Fibroblast of skin of left quadriceps (primary cell): ENCODE results near the gene KRT14.
"Not testable (repeated sequence)": the region's sequence is repeated elsewhere in the genome, so short reads cannot be mapped to it uniquely, and the experiment has no call there.

Source experiments
- DNase-seq, 2 experiments: peaks; one replicate each; pipeline ENCODE4 v3.0.0-alpha.2; 2013; ENCODE audit warnings: low read depth in 2 of 2

Gene KRT14

DNA sequence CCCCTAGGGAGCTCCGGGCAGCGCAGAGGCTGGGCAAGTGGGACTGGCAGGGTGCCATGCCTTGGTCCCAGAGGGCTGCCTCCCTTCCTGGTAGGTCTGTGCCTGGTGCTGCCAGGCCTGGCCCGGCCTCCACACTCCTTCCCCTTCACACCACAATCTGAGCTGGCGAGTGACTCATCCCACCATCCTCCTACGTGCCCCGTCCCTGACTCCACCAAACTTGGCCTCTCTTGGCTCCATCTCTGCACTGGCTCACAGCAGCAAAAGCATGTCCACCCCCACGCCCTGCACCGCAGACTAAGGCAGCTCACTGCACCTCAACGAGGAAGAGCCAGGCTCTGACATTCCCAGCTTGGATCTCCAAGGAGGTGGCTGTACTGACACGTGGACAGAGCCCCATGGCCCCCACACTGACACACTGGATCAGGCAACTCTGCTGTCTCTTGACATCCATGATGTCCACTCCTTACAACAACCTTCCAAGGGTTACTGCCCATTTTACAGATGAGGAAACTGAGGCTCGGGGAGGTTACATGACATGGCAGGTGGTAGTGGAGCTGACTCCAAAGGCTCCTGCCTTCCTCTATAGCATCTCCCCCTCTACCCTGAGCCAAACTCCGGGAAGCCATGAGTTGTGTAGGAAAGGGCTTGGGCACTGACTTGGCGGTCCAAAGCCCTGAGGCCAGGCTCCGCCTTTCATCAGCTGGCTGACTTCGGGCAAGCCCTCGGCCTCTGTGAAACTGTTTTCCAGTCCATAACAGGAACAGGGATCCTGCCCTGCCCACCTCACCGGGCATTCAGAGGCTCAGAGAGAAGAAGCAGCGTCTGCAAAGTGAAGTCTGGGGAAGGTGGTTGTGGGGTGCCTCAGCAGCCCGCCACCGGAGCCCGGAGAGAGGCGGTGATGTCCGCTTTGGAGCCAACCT is 38.5 kb downstream of the KRT14 start:
- DNase-seq: peak; percentile 89 to 92

DNA sequence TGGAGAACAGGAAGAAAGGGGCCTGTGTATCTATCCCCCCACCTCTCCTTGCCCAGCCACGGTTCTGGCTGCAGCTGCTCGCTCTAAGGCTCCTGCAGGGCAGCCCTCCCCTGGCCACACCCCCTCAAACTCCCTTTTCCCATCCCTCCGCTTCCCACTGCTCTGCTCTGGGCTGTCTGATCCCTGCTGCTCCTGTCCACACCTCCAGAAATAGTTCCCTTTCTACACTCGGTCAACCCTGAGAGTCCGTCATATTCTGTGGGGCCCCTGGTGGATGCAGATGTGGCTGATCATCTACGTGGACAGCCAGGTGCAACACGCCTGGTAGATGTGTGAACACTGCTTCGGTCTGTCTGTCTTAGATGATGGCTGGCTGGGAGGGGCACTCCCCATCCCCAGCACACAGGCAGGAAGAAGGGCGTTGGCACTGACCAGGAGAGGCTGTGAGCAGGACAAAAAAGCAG is 39.3 kb downstream of the KRT14 start:
- no peak for DNase-seq

DNA sequence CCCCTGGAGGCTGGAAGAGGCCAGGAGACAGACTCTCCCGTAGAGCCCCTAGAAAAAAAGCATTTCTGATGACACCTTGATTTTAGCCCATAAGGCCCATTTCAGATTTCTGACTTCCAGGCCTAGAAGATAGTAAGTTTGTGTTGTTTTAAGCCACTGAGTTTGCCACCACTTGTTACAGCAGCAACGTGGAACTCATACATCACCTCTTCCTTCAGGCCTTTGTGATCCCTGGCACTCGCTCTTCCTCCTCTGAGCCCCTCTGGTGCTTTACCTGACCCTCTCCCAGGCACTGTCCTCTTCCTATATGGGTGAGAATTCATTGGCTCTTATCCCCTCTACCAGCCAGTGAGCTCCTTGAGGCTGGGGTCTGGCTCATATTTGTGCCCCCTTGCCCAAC is 39.9 kb downstream of the KRT14 start:
- DNase-seq: no peak

GRCh38 chr17:41545829-41546410 is 40.8 kb downstream of the KRT14 start:
- DNase-seq: no peak

DNA sequence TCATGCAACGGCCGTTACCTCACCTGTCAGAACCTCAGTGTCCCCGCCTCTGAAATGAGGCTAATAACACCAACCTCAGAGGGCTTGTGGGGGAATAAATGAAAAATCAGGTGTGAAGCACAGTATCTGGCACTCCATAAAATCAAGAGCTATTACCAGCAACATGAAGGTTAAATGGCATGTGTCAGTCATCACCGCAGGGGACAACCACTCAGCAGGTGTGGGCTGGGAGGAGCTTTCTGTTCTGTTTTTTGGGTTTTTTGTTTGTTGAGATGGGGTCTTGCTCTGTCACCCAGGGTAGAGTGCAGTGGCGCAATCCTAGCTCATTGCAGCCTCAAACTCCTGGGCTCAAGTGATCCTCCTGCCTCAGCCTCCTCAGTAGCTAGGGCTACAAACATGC is 41.8 kb downstream of the KRT14 start:
- no peak for DNase-seq

- DNase-seq: no peak
Measured at GRCh38 chr17:41544491-41544892, 42.2 kb downstream of the KRT14 start.

DNA sequence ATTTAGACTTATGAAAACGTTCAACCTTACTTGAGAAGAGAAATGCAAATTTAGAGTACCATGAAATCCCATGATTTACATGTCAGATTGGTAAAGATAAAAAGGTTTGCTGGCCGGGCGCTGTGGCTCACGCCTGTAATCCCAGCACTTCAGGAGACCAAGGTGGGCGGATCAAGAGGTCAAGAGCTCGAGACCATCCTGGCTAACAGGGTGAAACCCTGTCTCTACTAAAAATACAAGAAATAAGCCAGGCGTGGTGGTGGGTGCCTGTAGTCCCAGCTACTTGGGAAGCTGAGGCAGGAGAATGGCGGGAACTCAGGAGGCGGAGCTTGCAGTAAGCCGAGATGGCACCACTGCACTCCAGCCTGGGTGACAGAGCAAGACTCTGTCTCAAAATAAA is 43.9 kb downstream of the KRT14 start:
- DNase-seq: not testable (repeated sequence)

- DNase-seq: no peak
Measured at GRCh38 chr17:41542357-41542756, 44.3 kb downstream of the KRT14 start.

DNA sequence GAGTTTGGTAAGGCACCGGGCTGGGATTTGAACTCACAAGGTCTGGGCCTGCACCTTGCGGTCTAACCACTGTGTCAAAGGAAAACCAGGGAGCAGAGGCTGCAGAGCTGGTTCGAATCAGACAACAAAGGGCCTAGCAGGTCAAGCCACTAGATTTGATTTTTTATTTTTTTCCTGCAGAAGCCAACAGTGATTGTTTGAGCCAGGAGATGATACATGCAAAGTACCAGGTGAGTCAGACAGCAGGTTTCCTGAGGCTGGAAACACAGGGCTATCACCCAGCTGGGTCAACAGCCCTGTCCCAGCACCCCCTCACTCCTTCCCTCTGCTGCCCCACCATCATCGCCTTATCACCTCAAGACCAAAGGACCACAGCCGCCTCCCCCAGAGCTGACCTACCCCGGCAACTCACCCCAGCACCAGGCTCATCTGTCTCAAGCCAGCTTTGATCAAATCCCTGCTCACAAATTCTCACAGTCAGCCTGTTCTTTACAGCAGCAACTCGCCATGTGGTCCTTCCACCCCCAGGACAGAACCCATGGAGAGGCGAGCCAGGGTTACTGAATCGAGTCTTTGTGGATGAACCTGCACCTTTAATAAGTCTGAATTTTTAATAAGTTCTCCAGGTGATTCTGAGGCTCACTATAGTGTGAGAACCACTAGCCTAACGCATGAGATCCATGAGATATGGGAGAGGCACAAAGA is 45.6 kb downstream of the KRT14 start:
- no peak for DNase-seq

GRCh38 chr17:41539979-41540701 is 46.6 kb downstream of the KRT14 start:
- no peak for DNase-seq

DNA sequence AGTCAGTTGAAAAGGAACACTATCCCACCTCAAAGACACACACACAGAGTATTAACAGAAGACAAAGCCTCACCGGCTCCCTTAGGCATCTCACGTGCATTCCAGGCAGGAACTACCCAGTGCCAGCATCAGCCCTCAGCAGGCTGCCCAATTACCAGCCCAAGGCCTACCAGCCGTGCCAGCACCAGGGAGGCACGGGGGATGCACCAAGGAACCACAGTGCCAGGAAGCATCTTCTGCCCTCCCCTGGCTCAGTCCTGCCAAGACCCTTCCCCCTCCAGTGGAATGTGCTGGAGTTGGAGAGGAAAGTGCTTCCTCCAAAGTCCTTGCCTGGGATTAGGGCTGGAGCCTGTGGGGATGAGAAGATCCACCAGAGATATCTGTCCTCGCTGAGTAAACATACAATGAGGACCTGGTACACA is 47.6 kb downstream of the KRT14 start:
- DNase-seq: no peak

DNA sequence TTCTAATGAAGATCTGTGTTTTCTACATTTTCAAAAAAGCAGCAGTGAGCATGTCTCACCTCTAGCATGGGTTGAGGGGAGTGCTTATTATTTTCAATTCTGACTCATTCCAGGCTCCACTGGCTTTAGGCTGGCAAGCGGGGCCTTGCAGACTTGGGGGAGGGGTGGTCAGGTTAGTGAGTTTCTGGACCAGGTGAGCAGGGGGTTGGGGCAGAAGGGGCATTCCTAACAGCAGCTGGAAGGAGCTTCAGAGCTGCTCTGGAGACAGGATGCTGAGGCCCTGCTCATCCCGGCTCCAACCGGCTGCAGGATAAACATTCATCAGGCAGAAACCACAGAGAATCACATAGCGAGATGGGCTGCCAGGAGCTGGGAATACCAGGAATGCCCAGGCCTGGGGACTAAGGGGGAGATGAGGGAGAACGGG is 48.1 kb downstream of the KRT14 start:
- peak; percentile 38 to 45 for DNase-seq

DNA sequence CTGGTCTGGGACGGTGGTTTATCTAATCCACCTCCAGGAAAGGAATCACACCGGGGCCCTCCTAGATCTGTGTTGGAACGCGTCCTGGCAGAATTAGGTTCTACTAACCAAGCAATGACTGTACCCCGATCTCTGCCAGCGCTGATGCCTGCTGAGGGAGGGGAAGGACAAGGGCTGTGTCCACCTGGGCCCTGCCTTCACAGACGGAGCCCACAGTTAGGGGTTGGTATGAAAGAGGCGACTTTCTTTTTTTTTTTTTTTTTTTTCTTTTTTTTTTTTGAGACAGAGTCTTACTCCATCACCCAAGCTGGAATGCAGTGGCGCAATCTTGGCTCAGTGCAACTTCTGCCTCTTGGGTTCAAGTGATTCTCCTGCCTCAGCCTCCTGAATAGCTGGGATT is 48.7 kb downstream of the KRT14 start:
- DNase-seq: no peak

GRCh38 chr17:41537614-41537954 is 49.1 kb downstream of the KRT14 start:
- no peak for DNase-seq

DNA sequence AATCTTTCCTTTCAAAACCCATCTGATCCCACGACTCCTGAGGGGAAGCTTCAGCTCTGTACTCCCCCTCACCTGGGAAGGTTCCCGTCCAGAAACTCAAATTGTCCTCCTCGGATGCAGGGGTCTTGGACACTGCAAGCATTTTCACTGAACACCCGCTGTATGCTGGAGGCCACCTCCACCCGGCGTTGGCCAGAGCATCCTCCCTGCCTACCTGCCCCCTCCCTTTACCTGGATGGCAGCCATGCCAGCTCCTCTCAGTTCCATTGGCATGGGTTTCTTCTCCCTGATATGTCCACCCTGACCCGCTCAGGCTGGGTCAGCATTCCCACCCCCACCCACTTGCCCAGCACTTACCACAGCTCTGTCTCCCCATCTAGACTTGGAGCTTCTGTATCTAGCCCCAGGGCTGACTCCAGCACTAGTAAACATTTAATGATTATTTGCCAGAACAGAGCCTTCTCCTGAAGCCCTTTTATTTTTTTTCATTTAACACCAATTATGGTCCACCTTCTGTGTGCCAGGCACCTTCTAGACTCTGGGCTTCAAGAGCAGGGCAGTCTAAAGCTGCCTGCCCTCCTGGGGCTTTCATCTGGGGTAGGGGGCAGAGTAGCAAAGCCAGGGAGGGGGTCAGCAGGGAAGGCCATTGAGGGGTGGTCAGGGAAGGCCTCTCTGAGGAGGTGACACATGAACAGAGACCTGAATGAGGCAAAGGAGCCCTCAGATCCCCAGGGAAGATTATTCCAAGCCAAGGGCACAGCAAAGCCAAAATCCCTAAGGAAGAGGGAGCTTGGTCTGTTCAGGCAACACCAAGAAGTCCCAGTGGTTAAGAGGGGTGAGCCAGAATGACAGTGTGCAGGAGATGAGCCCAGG is 49.7 kb downstream of the KRT14 start:
- DNase-seq: no peak

DNA sequence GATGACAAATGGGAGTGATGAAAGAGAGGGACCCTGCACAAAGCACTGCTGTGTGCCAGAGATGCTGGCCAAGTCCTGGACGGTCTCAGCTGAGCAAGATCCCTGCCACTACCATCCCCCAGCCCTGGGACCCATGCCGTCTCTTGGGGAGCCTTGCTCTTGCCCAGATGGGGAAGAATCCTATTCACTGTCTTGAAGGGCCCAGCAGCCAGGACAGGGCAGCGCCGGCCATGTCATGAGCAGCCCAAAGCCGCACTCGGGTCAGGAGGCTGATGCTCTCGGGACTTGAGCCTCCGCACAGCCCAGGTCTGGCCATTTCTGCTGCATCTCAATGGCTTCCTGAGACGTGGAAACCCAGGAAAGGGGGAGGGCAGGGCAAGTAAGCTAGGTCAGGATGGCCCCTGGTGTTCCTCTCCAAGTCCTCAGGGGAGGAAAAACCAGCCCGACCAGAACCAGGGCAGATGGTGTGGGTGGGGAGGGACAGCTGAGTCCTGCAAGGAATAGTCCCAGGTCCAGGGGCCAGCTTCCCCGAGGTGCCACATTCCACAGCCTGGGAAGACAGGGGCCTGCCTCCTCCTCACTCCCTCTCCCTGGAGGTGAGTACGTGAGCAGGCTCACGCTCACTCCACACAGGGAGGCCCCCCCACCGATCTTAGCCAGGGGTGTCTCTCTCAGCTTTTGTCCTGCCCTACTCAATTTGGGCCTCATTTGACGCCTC is 50.8 kb downstream of the KRT14 start:
- no peak for DNase-seq

DNA sequence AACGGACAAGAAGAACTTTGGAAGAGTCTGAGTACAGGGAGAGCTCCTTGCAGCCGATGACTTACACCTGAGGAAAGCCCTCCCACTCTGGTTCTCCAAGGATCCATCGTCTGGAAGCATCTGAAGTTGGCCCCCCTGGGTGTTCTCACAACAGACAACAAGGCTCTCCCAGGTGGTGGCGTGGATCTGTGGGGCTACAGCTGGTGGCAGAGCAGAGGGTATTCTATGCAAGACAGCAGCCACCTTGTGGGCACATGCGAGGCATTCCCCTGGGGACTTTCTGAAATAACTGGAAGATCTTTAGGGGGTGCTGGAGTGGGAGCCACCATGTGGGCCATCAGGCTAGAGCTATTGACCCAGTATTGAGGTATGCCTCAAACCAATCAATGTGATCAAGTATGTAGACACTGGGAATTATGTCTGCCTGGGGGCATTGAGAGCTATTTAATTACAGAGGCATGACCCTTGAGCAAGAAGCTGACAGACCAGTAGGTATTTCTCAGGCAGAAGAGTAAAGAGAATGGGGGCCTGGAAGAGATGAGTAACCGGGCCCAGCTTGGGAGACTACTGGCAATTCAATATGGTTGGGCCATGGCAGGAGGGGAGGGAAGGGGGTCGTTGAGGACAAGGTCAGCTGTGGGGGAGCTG is 51.7 kb downstream of the KRT14 start:
- DNase-seq: no peak

DNA sequence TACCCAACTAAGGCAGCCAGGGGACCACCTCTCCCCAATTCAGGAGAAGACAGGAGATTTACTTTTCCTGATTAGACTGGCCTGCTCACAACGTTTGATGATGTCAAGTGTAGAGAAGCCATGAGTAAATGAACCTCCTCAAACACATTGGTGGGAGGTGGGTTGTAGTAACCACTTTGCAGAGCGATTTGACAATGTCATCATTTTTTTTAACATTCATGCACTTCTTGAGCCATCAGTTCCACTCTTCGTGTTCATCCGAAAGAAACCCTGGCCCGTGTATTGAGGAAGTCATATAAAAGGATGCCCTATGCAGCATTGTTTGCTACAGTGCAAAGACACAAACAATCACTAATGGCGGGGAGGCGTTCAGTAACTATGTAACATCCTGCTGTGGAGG is 53.1 kb downstream of the KRT14 start:
- DNase-seq: no peak

GRCh38 chr17:41532947-41533570 is 53.6 kb downstream of the KRT14 start:
- DNase-seq: no peak
